GM13976 (cell line): ENCODE data around the gene DROSHA.
"Not testable (repeated sequence)": the region's sequence is repeated elsewhere in the genome, so short reads cannot be mapped to it uniquely, and the experiment has no call there.

Experiments
- DNase-seq: peaks from one replicate; pipeline ENCODE4 v3.0.0; 2012; ENCODE audit warnings: low spot score
- in situ Hi-C: fragments of 300-500 bp; cut with MboI; formaldehyde crosslinking; loops from one replicate; pipeline ENCODE4 v1.12.0; 2022; ENCODE audit warnings: low sequenced_read_pairs, mixed read lengths, inconsistent platforms; ENCODE audit not compliant: unreplicated experiment
- TF ChIP-seq, protein P1 (sequence below): IDR thresholded peaks from 2 replicates; pipeline ENCODE4 v1.5.1; 2012; ENCODE audit warnings: borderline replicate concordance, mild to moderate bottlenecking; ENCODE audit not compliant: insufficient read depth; ENCODE audit errors: extremely low read depth, missing control alignments, control extremely low read depth

DROSHA gene

DNA sequence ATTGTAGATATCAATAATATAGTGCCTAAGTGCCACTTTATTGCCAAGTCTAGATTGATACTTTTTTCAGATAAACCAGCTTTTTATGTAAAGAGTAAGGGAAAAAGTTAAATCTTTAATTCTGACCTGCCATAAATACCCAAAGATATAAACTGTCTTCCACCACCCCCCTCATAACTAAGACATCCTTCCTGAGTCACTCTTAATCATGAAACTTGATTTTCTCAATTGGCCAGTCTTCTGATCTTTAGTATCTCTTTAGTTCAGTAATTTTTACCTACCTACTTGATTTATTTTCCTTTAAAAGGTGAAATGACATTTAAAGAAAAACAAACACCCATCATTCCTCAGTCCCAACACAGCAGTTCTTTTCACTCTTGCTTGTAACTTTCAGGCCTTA lies 22.0 kb upstream of the DROSHA start:
- in situ Hi-C loops, result no loop called here
- TF ChIP-seq, protein P1, sequence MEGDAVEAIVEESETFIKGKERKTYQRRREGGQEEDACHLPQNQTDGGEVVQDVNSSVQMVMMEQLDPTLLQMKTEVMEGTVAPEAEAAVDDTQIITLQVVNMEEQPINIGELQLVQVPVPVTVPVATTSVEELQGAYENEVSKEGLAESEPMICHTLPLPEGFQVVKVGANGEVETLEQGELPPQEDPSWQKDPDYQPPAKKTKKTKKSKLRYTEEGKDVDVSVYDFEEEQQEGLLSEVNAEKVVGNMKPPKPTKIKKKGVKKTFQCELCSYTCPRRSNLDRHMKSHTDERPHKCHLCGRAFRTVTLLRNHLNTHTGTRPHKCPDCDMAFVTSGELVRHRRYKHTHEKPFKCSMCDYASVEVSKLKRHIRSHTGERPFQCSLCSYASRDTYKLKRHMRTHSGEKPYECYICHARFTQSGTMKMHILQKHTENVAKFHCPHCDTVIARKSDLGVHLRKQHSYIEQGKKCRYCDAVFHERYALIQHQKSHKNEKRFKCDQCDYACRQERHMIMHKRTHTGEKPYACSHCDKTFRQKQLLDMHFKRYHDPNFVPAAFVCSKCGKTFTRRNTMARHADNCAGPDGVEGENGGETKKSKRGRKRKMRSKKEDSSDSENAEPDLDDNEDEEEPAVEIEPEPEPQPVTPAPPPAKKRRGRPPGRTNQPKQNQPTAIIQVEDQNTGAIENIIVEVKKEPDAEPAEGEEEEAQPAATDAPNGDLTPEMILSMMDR, result no peak
- DNase-seq, result no peak

DNA sequence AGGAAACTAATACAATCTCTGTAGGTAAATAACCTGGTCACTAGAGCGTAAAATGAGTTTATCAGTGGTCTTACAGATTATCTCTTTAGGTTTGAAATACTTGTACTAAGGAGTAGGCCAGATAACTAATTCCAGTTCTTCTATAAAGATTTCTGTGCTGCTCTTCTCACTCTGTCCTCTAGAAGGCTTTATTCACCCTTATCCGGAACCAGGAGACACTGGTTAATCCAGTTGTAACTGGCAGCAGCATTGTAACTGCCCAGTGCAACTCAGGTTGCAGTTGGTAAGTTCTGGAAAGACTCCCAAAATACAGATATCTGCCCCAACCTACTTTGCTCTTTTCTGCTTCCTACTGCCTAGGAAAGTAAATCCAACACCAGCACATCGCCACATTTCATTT lies 20.0 kb upstream of the DROSHA start:
- TF ChIP-seq, protein P1, result no peak
- no peak for DNase-seq
- in situ Hi-C loops, result no loop called here

DNA sequence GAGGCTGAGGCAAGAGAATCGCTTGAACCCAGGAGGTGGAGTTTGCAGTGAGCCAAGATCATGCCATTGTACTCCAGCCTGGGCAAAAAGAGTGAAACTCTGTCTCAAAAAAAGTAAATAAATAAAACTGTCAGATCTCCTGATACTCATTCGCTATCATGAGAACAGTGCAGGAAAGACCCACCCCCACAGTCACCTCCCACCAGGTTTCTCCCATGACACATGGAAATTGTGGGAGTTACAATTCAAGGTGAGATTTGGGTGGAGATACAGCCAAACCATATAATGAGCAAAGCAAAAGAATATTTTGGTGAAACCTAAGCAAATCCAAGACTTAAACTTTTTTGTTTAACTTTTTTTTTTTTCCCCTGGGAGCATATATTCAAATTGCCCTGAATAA lies 17.2 kb upstream of the DROSHA start:
- in situ Hi-C loops, DNase-seq: not testable (repeated sequence)

DNA sequence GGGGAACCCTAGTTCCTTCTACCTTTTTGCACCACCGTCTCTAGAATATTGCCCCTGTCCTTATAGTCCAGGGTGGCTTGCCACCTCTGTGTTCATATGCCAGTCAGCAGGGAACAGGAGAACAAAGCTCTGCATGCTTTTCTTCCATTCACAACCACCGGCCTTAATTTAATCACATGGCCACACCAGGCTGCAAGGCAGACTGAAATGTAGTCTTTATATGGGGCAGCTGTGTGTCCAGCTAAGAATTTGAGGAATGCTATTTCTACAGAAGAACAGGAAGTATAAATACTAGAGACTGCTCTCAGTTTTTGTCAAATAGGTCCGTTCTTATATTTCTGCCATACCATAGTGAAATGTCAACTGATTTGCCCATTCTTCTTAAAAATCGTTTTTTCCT lies 6.0 kb upstream of the DROSHA start:
- no peak for DNase-seq
- in situ Hi-C loops, result no loop called here
- TF ChIP-seq, protein P1, result no peak

DNA sequence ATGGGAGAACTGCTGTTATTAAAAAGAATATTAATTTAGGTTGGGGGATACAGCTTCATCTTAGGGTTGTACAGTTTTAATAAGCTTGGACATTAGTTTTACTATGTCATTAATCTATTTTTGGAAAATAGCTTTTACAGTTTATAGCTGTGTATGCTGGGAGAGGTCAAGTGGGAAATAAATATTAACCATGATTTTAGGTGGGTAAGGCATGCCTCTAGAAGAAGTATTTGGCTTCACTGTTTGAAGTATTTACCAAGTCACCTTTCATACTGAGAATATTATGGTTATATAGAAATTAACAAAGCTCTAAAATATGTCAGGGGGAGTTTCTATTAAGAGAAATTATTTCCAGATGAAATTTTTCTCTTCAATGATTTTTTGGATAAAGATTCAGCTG lies 5.5 kb upstream of the DROSHA start:
- DNase-seq, result no peak
- TF ChIP-seq, protein P1, result no peak
- in situ Hi-C loops, result no loop called here

DNA sequence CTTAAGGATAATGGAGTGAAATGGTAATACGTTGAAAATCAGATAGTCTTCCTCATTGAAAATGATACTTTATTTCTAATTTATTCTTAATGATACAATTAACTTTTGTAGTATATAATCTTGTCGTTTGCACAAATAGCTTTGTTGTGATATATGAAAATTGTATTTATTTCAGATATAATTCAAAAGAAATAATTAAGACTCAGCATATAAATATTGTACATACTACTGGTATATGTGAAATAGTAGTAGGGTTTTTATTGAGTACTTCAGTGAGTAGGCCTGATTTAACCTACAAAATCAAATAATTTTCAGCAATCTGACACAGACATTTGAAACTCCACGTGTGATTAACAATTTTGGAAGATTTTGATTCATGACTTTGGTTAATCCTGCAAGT lies 5.0 kb upstream of the DROSHA start:
- TF ChIP-seq, protein P1, result no peak
- no peak for DNase-seq
- in situ Hi-C loops, result no loop called here

DNA sequence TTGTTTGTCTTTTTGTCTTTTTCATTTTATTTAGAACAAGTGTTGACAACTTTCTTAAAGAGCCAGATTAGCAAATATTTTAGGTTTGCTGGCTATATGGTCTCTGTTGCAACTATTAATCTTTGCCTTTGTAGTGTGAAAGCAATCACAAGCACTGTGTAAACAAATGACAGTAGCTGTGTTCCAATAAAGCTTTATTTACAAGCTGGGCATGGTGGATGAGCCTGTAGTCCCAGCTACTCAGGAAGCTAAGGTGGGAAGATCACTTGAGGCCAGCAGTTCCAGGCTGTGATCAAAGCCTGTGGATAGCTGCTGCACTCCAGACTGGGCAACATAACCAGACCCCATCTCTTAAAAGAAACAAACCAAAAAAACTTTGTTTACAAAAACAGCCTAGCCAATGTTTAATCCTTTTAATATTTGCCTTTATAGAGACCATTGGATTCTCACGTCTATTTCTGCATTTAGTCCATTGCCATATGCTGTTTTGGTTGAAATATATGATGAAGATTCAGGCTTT lies 2.7 kb upstream of the DROSHA start:
- TF ChIP-seq, protein P1, result no peak
- DNase-seq, result no peak
- in situ Hi-C loops, result no loop called here

DNA sequence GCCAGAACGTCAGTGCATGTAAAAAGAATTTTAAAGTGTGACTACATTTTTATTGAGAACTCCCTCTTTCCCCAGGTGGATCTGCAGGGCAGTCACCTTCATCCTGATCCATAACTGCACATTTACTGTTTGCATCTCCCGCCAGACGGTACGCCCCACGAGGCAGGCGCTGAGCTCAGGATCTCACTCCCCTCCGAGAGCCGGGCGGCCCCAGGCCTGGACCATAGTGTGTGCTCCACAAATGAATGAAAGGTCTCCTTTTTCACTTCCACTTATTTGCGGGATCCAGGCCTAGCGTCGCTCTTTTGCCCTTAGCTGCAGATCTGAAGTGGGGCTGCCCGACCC lies 378 bp downstream of the DROSHA start:
- peak; percentile 53 for DNase-seq
- TF ChIP-seq, protein P1, result no peak
- in situ Hi-C loops, result no loop called here
